IMR-90 (cell line): ENCODE measurements around the gene GARS1. TPM values are rescaled to one million over a fixed set of nuclear protein-coding genes. Genes with fewer than 3 reads are reported as not detected.

Experiments used
- ATAC-seq: fragments of 200-7000 bp; cut with Tn5 transposase; 2 replicates; pipeline ENCODE4 v1.9.1; 2020; ENCODE audit warnings: low read depth, mild to moderate bottlenecking, moderate library complexity
- BruUV-seq: library from RNA; stranded (reverse); fragments of 400-500 nt; replicated peaks from 2 replicates; lab custom pipeline; 2021; lab: Mats Ljungman, UMichigan
- CTCF ChIA-PET: fragments of 300-600 bp; formaldehyde crosslinking; extraction: SDS; loops from one replicate; lab custom pipeline; 2021; ENCODE audit warnings: antibody characterized with exemption; lab: Yijun Ruan, JAX
- POLR2A ChIA-PET: fragments of 300-600 bp; sonication (Branson Sonifier 250); formaldehyde crosslinking; loops from one replicate; lab custom pipeline; 2022; ENCODE audit warnings: antibody characterized with exemption; ENCODE audit not compliant: unreplicated experiment; lab: Charles Lee
- DNase-seq: peaks from one replicate; pipeline ENCODE4 v3.0.0; 2013
- H2AFZ ChIP-seq: replicated peaks from 2 replicates; pipeline ENCODE3; 2013; ENCODE audit warnings: low read length, mild to moderate bottlenecking; ENCODE audit not compliant: poor library complexity
- H2AK5ac ChIP-seq: 2 replicates; pipeline ENCODE4 v1.6.1; 2013; ENCODE audit warnings: low read depth, low read length, inconsistent platforms
- H2AK9ac ChIP-seq: replicated peaks from 2 replicates; pipeline ENCODE3; 2013; ENCODE audit warnings: mild to moderate bottlenecking, low read depth, low read length, moderate library complexity; ENCODE audit not compliant: poor library complexity
- H2BK120ac ChIP-seq: 2 replicates; pipeline ENCODE4 v1.6.1; 2013; ENCODE audit warnings: low read depth, low read length, inconsistent platforms
- H2BK15ac ChIP-seq: 3 replicates; pipeline ENCODE4 v1.6.1; 2013; ENCODE audit warnings: low read depth, low read length, inconsistent platforms
- H2BK20ac ChIP-seq: 2 replicates; pipeline ENCODE4 v1.6.1; 2013; ENCODE audit warnings: low read depth, mild to moderate bottlenecking, inconsistent platforms, low read length, moderate library complexity
- H2BK5ac ChIP-seq: 2 replicates; pipeline ENCODE4 v1.6.1; 2013; ENCODE audit warnings: mild to moderate bottlenecking, low read depth, low read length, inconsistent platforms; ENCODE audit not compliant: poor library complexity, severe bottlenecking
- H3K14ac ChIP-seq: replicated peaks from 2 replicates; pipeline ENCODE4 v1.6.1; 2013; ENCODE audit warnings: low read depth, low read length, inconsistent platforms
- H3K18ac ChIP-seq: 2 replicates; pipeline ENCODE4 v1.6.1; 2013; ENCODE audit warnings: low read depth, low read length, control low read depth
- H3K23ac ChIP-seq: 2 replicates; pipeline ENCODE4 v1.6.1; 2013; ENCODE audit warnings: low read depth, low read length, inconsistent platforms
- H3K27ac ChIP-seq: 2 replicates; pipeline ENCODE4 v1.5.1; 2013; ENCODE audit warnings: mild to moderate bottlenecking, control low read depth, low read length; ENCODE audit not compliant: insufficient read depth
- H3K27me3 ChIP-seq: 2 replicates; pipeline ENCODE4 v1.6.1; 2013; ENCODE audit warnings: low read length; ENCODE audit not compliant: control insufficient read depth, insufficient read depth
- H3K36me3 ChIP-seq: 2 replicates; pipeline ENCODE4 v1.6.1; 2013; ENCODE audit warnings: low read length, mixed read lengths; ENCODE audit not compliant: control insufficient read depth, insufficient read depth
- H3K4ac ChIP-seq: 2 replicates; pipeline ENCODE4 v1.6.1; 2013; ENCODE audit warnings: low read depth, low read length, inconsistent platforms
- H3K4me1 ChIP-seq: 2 replicates; pipeline ENCODE4 v1.6.1; 2013; ENCODE audit warnings: low read length, mixed read lengths; ENCODE audit not compliant: control insufficient read depth, insufficient read depth
- H3K4me2 ChIP-seq: 2 replicates; pipeline ENCODE4 v1.6.1; 2013; ENCODE audit warnings: low read depth, mild to moderate bottlenecking, control low read depth, low read length, moderate library complexity
- H3K4me3 ChIP-seq: 2 replicates; pipeline ENCODE4 v1.5.1; 2013; ENCODE audit warnings: low read depth, mild to moderate bottlenecking, control low read depth, low read length, moderate library complexity; ENCODE audit not compliant: insufficient read depth
- H3K56ac ChIP-seq: 2 replicates; pipeline ENCODE4 v1.6.1; 2013; ENCODE audit warnings: low read length, inconsistent platforms; ENCODE audit not compliant: insufficient read depth; ENCODE audit errors: extremely low read depth
- H3K79me1 ChIP-seq, 2 experiments: 2 replicates each; pipeline ENCODE4 v1.6.1; 2013; ENCODE audit warnings: low read length in 2 of 2, inconsistent platforms in 1 of 2, low read depth in 1 of 2
- H3K9ac ChIP-seq: 2 replicates; pipeline ENCODE4 v1.6.1; 2013; ENCODE audit warnings: low read depth, low read length, control low read depth
- H3K9me1 ChIP-seq: 2 replicates; pipeline ENCODE4 v1.6.1; 2013; ENCODE audit warnings: low read length, inconsistent platforms; ENCODE audit not compliant: insufficient read depth
- H3K9me3 ChIP-seq: 2 replicates; pipeline ENCODE4 v1.6.1; 2013; ENCODE audit warnings: low read length; ENCODE audit not compliant: control insufficient read depth, insufficient read depth
- H4K20me1 ChIP-seq: 2 replicates; pipeline ENCODE4 v1.6.1; 2013; ENCODE audit warnings: low read length, inconsistent platforms; ENCODE audit not compliant: insufficient read depth
- H4K5ac ChIP-seq: 2 replicates; pipeline ENCODE4 v1.6.1; 2013; ENCODE audit warnings: mild to moderate bottlenecking, low read depth, low read length, control low read depth
- H4K8ac ChIP-seq, 2 experiments: 2 replicates each; pipeline ENCODE4 v1.6.1; 2013; ENCODE audit warnings: low read depth in 2 of 2, low read length in 2 of 2, control low read depth in 1 of 2, inconsistent platforms in 1 of 2
- H4K91ac ChIP-seq: 2 replicates; pipeline ENCODE4 v1.6.1; 2013; ENCODE audit warnings: low read depth, low read length, inconsistent platforms; ENCODE audit not compliant: insufficient read depth
- BHLHE40 ChIP-seq: fragments of 150-350 bp; IDR thresholded peaks from 2 replicates; pipeline ENCODE4 v1.6.1; 2016; ENCODE audit warnings: mild to moderate bottlenecking, low read depth, low read length
- CEBPB ChIP-seq: IDR thresholded peaks from 2 replicates; pipeline ENCODE4 v1.6.1; 2012; ENCODE audit warnings: low read depth, low read length, improper control_type of control experiment
- CHD1 ChIP-seq: IDR thresholded peaks from 2 replicates; pipeline ENCODE4 v1.6.1; 2012; ENCODE audit warnings: low read depth, low read length, improper control_type of control experiment
- FOS ChIP-seq: fragments of 150-350 bp; IDR thresholded peaks from 2 replicates; pipeline ENCODE4 v1.6.1; 2016; ENCODE audit warnings: low read depth, low read length
- MAFK ChIP-seq: IDR thresholded peaks from 2 replicates; pipeline ENCODE4 v1.6.1; 2012; ENCODE audit warnings: low read depth, low read length, improper control_type of control experiment
- MAZ ChIP-seq: IDR thresholded peaks from 2 replicates; pipeline ENCODE4 v1.6.1; 2012; ENCODE audit warnings: low read depth, mild to moderate bottlenecking, low read length, improper control_type of control experiment, moderate library complexity, borderline replicate concordance
- MXI1 ChIP-seq: IDR thresholded peaks from 2 replicates; pipeline ENCODE4 v1.6.1; 2012; ENCODE audit warnings: low read depth, mild to moderate bottlenecking, low read length, moderate library complexity, borderline replicate concordance
- NFE2L2 ChIP-seq: fragments of 150-350 bp; IDR thresholded peaks from 2 replicates; pipeline ENCODE4 v1.6.1; 2016; ENCODE audit warnings: low read depth, mild to moderate bottlenecking, low read length
- RAD21 ChIP-seq: IDR thresholded peaks from 2 replicates; pipeline ENCODE4 v1.6.1; 2012; ENCODE audit warnings: low read length, improper control_type of control experiment
- RCOR1 ChIP-seq: IDR thresholded peaks from 2 replicates; pipeline ENCODE4 v1.6.1; 2012; ENCODE audit warnings: mild to moderate bottlenecking, low read length, improper control_type of control experiment; ENCODE audit not compliant: insufficient replicate concordance
- RFX5 ChIP-seq: IDR thresholded peaks from 2 replicates; pipeline ENCODE4 v1.8.0; 2012; ENCODE audit warnings: low read depth, mild to moderate bottlenecking, low read length, moderate library complexity
- SMC3 ChIP-seq: fragments of 150-350 bp; IDR thresholded peaks from 2 replicates; pipeline ENCODE4 v1.6.1; 2016; ENCODE audit warnings: low read depth, mild to moderate bottlenecking, antibody characterized with exemption, low read length, moderate library complexity
- WGBS, 2 experiments: methylation state at CpG; one replicate each; pipeline versions ENCODE4 v1.1.5 to v1.1.7; 2013; ENCODE audit warnings: missing lambda C conversion rate in 2 of 2; ENCODE audit not compliant: insufficient read length in 1 of 2; ENCODE audit errors: extremely low coverage in 2 of 2; 5-methylcytosine and 5-hydroxymethylcytosine counted together
- dilution Hi-C: fragments of 300-500 bp; cut with HindIII; formaldehyde crosslinking; loops from one replicate; pipeline ENCODE4 v1.14.3; 2018; ENCODE audit warnings: low sequenced_read_pairs; ENCODE audit not compliant: unreplicated experiment
- in situ Hi-C: fragments of 300-500 bp; cut with MboI; formaldehyde crosslinking; loops from 3 replicates; pipeline ENCODE4 v1.14.3; 2019; ENCODE audit warnings: low sequenced_read_pairs, inconsistent platforms, mixed read lengths
- intact Hi-C: fragments of 100-400 bp; cut with micrococcal nuclease; formaldehyde crosslinking; loops from 2 replicates; pipeline ENCODE4 v1.10.0; 2022
- polyA plus RNA-seq, 3 experiments: library from polyadenylated mRNA; depleted of rRNA; stranded (reverse); fragments of >200 nt; gene quantifications; 2 replicates each; pipeline ENCODE4 v1.2.3, GENCODE V29; 2012; ENCODE audit warnings: low replicate concordance in 1 of 3
- total RNA-seq: library from RNA; depleted of rRNA; stranded (reverse); fragments of >200 nt; gene quantifications from 2 replicates; pipeline ENCODE4 v1.2.3, GENCODE V29; 2012
- TF ChIP-seq, protein P1 (sequence below): fragments of 150-350 bp; IDR thresholded peaks from 2 replicates; pipeline ENCODE4 v1.6.1; 2017; ENCODE audit warnings: mild to moderate bottlenecking, antibody characterized with exemption, low read length, low read depth
- TF ChIP-seq, protein P2 (sequence below): fragments of 150-350 bp; IDR thresholded peaks from 2 replicates; pipeline ENCODE4 v1.6.1; 2016; ENCODE audit warnings: low read depth, mild to moderate bottlenecking, low read length, moderate library complexity, borderline replicate concordance
- TF ChIP-seq, protein P3 (sequence below): conservative IDR thresholded peaks from 2 replicates; pipeline ENCODE4 v1.5.1; 2012; ENCODE audit warnings: mild to moderate bottlenecking, low read depth, low read length, improper control_type of control experiment

The GARS1 gene
- total and polyA plus RNA-seq, 2 of the 4 experiments (the other 2 are of a cell fraction): 105 to 551 TPM

DNA sequence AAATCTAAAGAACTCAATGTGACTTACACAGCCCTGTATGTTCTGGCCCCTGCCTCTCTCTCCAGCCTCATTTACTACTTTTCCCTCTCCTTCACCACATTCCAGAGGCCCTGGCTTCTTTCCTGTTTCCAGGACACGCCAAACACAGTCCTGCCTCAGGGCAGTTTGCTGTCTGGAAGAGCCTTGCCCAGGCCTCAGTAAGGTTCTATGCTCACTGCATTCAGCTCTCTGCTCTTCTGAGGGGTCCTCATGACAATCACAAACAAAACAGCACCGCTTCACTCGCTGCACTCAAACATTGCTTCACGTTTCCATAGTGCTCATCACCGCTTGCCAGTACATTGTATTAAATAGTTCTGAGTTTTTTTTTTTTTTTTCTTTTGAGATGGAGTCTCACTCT, 35.1 kb upstream of the GARS1 start:
- no peak overlapping the region for H3K4ac ChIP-seq
- no peak overlapping the region for H3K18ac ChIP-seq
- intact Hi-C loops (no loop called here), dilution Hi-C loops (no loop called here), in situ Hi-C loops (loop anchor here (5.0 to 10.0 kb wide), 2 partner anchors 282 to 395 kb away; no protein-coding TSS in a partner anchor)
- H3K9me1 ChIP-seq: no peaks in the 10 kb centered on the region; the same call in 1 of the 2 replicates
- no peak overlapping the region for H4K8ac ChIP-seq
- H3K9me3 ChIP-seq: no peaks in the 10 kb centered on the region
- H4K91ac ChIP-seq: no peak overlapping the region
- no peaks in the 10 kb centered on the region for H3K79me1 ChIP-seq
- H2AK9ac ChIP-seq: no peak overlapping the region
- H3K14ac ChIP-seq: no peak overlapping the region
- BruUV-seq: no TSS peak
- H4K5ac ChIP-seq: no peak overlapping the region
- no peak overlapping the region for H3K9ac ChIP-seq
- CTCF ChIA-PET: no interaction called here
- H3K23ac ChIP-seq: no peak overlapping the region
- H2AFZ ChIP-seq: no peak overlapping the region
- no peak overlapping the region for H3K4me2 ChIP-seq
- H2BK120ac ChIP-seq: no peak overlapping the region
- POLR2A ChIA-PET: no interaction called here
- no peak overlapping the region for H2BK20ac ChIP-seq
- no peak for DNase-seq
- no peaks in the 10 kb centered on the region for H4K20me1 ChIP-seq
- no peaks in the 10 kb centered on the region for H3K27me3 ChIP-seq
- H3K27ac ChIP-seq: no peak overlapping the region
- peaks cover 6% of the 10 kb centered on the region for H3K4me1 ChIP-seq
- no peak overlapping the region for H3K56ac ChIP-seq
- H2BK5ac ChIP-seq: no peak overlapping the region
- TF ChIP-seq MAFK: no peak
- TF ChIP-seq CHD1: no peak
- TF ChIP-seq, protein P1, sequence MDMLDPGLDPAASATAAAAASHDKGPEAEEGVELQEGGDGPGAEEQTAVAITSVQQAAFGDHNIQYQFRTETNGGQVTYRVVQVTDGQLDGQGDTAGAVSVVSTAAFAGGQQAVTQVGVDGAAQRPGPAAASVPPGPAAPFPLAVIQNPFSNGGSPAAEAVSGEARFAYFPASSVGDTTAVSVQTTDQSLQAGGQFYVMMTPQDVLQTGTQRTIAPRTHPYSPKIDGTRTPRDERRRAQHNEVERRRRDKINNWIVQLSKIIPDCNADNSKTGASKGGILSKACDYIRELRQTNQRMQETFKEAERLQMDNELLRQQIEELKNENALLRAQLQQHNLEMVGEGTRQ: no peak
- TF ChIP-seq, protein P2, sequence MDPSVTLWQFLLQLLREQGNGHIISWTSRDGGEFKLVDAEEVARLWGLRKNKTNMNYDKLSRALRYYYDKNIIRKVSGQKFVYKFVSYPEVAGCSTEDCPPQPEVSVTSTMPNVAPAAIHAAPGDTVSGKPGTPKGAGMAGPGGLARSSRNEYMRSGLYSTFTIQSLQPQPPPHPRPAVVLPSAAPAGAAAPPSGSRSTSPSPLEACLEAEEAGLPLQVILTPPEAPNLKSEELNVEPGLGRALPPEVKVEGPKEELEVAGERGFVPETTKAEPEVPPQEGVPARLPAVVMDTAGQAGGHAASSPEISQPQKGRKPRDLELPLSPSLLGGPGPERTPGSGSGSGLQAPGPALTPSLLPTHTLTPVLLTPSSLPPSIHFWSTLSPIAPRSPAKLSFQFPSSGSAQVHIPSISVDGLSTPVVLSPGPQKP: no peak
- TF ChIP-seq SMC3: no peak
- TF ChIP-seq CEBPB: no peak
- TF ChIP-seq RFX5: no peak
- TF ChIP-seq RAD21: no peak
- TF ChIP-seq MAZ: no peak
- TF ChIP-seq, protein P3, sequence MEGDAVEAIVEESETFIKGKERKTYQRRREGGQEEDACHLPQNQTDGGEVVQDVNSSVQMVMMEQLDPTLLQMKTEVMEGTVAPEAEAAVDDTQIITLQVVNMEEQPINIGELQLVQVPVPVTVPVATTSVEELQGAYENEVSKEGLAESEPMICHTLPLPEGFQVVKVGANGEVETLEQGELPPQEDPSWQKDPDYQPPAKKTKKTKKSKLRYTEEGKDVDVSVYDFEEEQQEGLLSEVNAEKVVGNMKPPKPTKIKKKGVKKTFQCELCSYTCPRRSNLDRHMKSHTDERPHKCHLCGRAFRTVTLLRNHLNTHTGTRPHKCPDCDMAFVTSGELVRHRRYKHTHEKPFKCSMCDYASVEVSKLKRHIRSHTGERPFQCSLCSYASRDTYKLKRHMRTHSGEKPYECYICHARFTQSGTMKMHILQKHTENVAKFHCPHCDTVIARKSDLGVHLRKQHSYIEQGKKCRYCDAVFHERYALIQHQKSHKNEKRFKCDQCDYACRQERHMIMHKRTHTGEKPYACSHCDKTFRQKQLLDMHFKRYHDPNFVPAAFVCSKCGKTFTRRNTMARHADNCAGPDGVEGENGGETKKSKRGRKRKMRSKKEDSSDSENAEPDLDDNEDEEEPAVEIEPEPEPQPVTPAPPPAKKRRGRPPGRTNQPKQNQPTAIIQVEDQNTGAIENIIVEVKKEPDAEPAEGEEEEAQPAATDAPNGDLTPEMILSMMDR: no peak
- TF ChIP-seq NFE2L2: no peak
- no peak for TF ChIP-seq RCOR1
- TF ChIP-seq MXI1: no peak
- no peak for TF ChIP-seq BHLHE40
- no peak for TF ChIP-seq FOS
- H2AK5ac ChIP-seq: no peak overlapping the region
- no peak overlapping the region for H2BK15ac ChIP-seq
- peaks cover 8% of the 10 kb centered on the region; the same call in 1 of the 2 replicates for H3K36me3 ChIP-seq
- WGBS, 2 experiments: no CpG with 5 or more reads among the region's 5 CpGs
- ATAC-seq: no peak
- H3K4me3 ChIP-seq: no peak overlapping the region
